Transverse colon (tissue), 4 donors: ENCODE measurements around the gene CEACAM19. TPM values are rescaled to one million over a fixed set of nuclear protein-coding genes. Genes with fewer than 3 reads are reported as not detected.

ENCODE experiments used
- DNase-seq: peaks from one replicate; pipeline ENCODE4 v3.0.0-alpha.2; 2019
- H3K27ac ChIP-seq, 4 donors: fragments of 200-600 bp; sonication (generic); 2 replicates each; pipeline ENCODE4 v1.5.1; 2016 to 2018; ENCODE audit warnings: inconsistent platforms in 4 of 4
- H3K27me3 ChIP-seq: fragments of 200-600 bp; sonication (generic); 2 replicates; pipeline ENCODE4 v1.5.1; 2017; ENCODE audit warnings: inconsistent platforms
- H3K36me3 ChIP-seq, 4 donors: fragments of 200-600 bp; sonication (generic); 2 replicates each; pipeline ENCODE4 v1.5.1; 2017 to 2019; ENCODE audit warnings: inconsistent platforms in 4 of 4
- H3K4me1 ChIP-seq, 4 donors: fragments of 200-600 bp; sonication (generic); 2 replicates each; pipeline ENCODE4 v1.5.1; 2017 to 2020; ENCODE audit warnings: inconsistent platforms in 4 of 4
- H3K4me3 ChIP-seq, 4 donors: fragments of 200-600 bp; sonication (generic); 1 replicate in 1 of 4; 2 replicates in 3 of 4; pipeline versions ENCODE4 v1.5.1 to v1.6.1; 2017 to 2019; ENCODE audit warnings: inconsistent platforms in 4 of 4
- H3K9me3 ChIP-seq, 2 donors: fragments of 200-600 bp; sonication (generic); 2 replicates each; pipeline ENCODE4 v1.5.1; 2017 to 2019; ENCODE audit warnings: inconsistent platforms in 2 of 2
- CTCF ChIP-seq, 5 experiments: fragments of 200-600 bp in 3 of 5; fragments of 450-650 bp in 2 of 5; sonication (generic) in 3 of 5; IDR thresholded peaks; 1 replicate in 2 of 5; 2 replicates in 3 of 5; pipeline ENCODE4 v1.5.1; 2016 to 2017; ENCODE audit warnings: antibody characterized with exemption in 5 of 5, inconsistent platforms in 3 of 5, mild to moderate bottlenecking in 2 of 5, moderate library complexity in 1 of 5
- EP300 ChIP-seq: sonication (generic); formaldehyde crosslinking; IDR thresholded peaks from one replicate; pipeline ENCODE4 v1.6.1; 2017; ENCODE audit warnings: antibody characterized with exemption, low read depth
- POLR2A ChIP-seq: fragments of 450-650 bp; IDR thresholded peaks from one replicate; pipeline ENCODE4 v1.6.1; 2016; ENCODE audit warnings: antibody characterized with exemption, mild to moderate bottlenecking, moderate library complexity
- POLR2AphosphoS5 ChIP-seq, 3 donors: sonication (generic); formaldehyde crosslinking; IDR thresholded peaks; one replicate each; pipeline ENCODE4 v1.6.1; 2016; ENCODE audit warnings: antibody characterized with exemption in 3 of 3
- WGBS, 2 donors: methylation state at CpG; one replicate each; pipeline ENCODE4 v1.1.5; 2018; ENCODE audit warnings: low coverage in 1 of 2; 5-methylcytosine and 5-hydroxymethylcytosine counted together
- in situ Hi-C, 4 donors: fragments of 200-750 bp; cut with MboI; loops; one replicate each; pipeline versions ENCODE4 v1.15.0 to v1.15.1; 2017; ENCODE audit warnings: low sequenced_read_pairs in 3 of 4, low pct_ligation_motif_present in 1 of 4, low pct_unique_long_range_greater_than_20kb in 1 of 4
- intact Hi-C: fragments of 100-400 bp; cut with DNase I; formaldehyde crosslinking; loops from one replicate; pipeline ENCODE4 v1.15.1; 2023; ENCODE audit warnings: low total_unique reads
- total RNA-seq, 4 donors: library from RNA; depleted of rRNA; stranded (reverse); fragments of >200 nt; gene quantifications; one replicate each; pipeline ENCODE4 v1.1.0, GENCODE V29; 2016

Gene CEACAM19
- total RNA-seq, 4 donors from 2014 or later: 3.8 to 19.1 (median 9.9) TPM

GRCh38 chr19:44649578-44650145 is 21.6 kb upstream of the CEACAM19 start:
- in situ Hi-C loops: loop anchor here in 1 of 4 donors (10.0 kb wide), 1 partner anchor 75 kb away; no protein-coding TSS in a partner anchor
- H3K4me1 ChIP-seq: peaks cover under 1 to 15% (median 3%) of the 10 kb centered on the region in 4 donors
- H3K27ac ChIP-seq: no peak overlapping the region
- no peaks in the 10 kb centered on the region for H3K9me3 ChIP-seq
- 87 to 100% methylated on average over 1 to 11 of the region's 15 CpGs for WGBS, 2 donors
- intact Hi-C loops: no loop called here
- peaks cover 0 to 20% (median 8%) of the 10 kb centered on the region in 4 donors for H3K36me3 ChIP-seq
- TF ChIP-seq POLR2A: no peak
- no peak for TF ChIP-seq POLR2AphosphoS5 (IDR thresholded peaks at IDR 0.05)
- TF ChIP-seq CTCF (IDR thresholded peaks at IDR 0.05): no peak
- TF ChIP-seq EP300: no peak
- no peak overlapping the region for H3K4me3 ChIP-seq
- H3K27me3 ChIP-seq: no peaks in the 10 kb centered on the region
- DNase-seq: no peak

GRCh38 chr19:44653343-44653742 is 17.9 kb upstream of the CEACAM19 start:
- Histone ChIP-seq H3K27me3 (no peaks in the 10 kb centered on the region), H3K36me3 (peaks cover 0 to 20% (median 9%) of the 10 kb centered on the region in 4 donors), H3K27ac (no peak overlapping the region), H3K4me3 (no peak overlapping the region), H3K4me1 (peaks cover 0 to 6% (median 1%) of the 10 kb centered on the region in 4 donors), H3K9me3 (no peaks in the 10 kb centered on the region)
- intact Hi-C loops (no loop called here), in situ Hi-C loops (loop anchor here in 1 of 4 donors (10.0 kb wide), 1 partner anchor 79 kb away; no protein-coding TSS in a partner anchor)
- DNase-seq: no peak
- TF ChIP-seq POLR2A (no peak), POLR2AphosphoS5 (IDR thresholded peaks at IDR 0.05) (no peak), EP300 (no peak), CTCF (IDR thresholded peaks at IDR 0.05) (no peak)
- 93% methylated on average over 5 of the region's 5 CpGs; no CpG with 5 or more reads in 1 of the 2 donors for WGBS, 2 donors

- Histone ChIP-seq H3K4me3 (no peak overlapping the region), H3K36me3 (peaks cover 0 to 24% (median 9%) of the 10 kb centered on the region in 4 donors), H3K27ac (no peak overlapping the region), H3K27me3 (no peaks in the 10 kb centered on the region), H3K4me1 (peaks cover 0 to 2% (median under 1%) of the 10 kb centered on the region in 4 donors), H3K9me3 (no peaks in the 10 kb centered on the region)
- no peak for TF ChIP-seq EP300
- no peak for TF ChIP-seq POLR2A
- peak; percentile 38 to 71 (median 62) for TF ChIP-seq CTCF (IDR thresholded peaks at IDR 0.05)
- DNase-seq: peak; percentile 81
- in situ Hi-C loops: loop anchor here in 1 of 4 donors (10.0 kb wide), 1 partner anchor 79 kb away; no protein-coding TSS in a partner anchor
- intact Hi-C loops: no loop called here
- WGBS, 2 donors: 31 to 36% methylated on average over 7 to 15 of the region's 16 CpGs
Observed at GRCh38 chr19:44653977-44654774, 17.1 kb upstream of the CEACAM19 start.
